SJSA1 (cell line): ENCODE measurements around the gene RAB22A. TPM values are rescaled to one million over a fixed set of nuclear protein-coding genes. Genes with fewer than 3 reads are reported as not detected.

ENCODE experiments used
- DNase-seq, 2 experiments: peaks; one replicate each; pipeline ENCODE4 v3.0.0-alpha.2; 2015 to 2020; ENCODE audit warnings: low spot score in 2 of 2, low read depth in 1 of 2
- H3K27ac ChIP-seq: fragments of 250-450 bp; sonication (Bioruptor Pico); 2 replicates; pipeline ENCODE4 v1.5.1; 2020; ENCODE audit warnings: mild to moderate bottlenecking, moderate library complexity
- H3K27me3 ChIP-seq: fragments of 250-450 bp; sonication (Bioruptor Pico); replicated peaks from 2 replicates; pipeline ENCODE4 v1.5.1; 2020; ENCODE audit warnings: mild to moderate bottlenecking, moderate library complexity
- H3K36me3 ChIP-seq: fragments of 250-450 bp; sonication (Bioruptor Pico); 2 replicates; pipeline ENCODE4 v1.5.1; 2020; ENCODE audit warnings: mild to moderate bottlenecking
- H3K4me1 ChIP-seq: fragments of 250-450 bp; sonication (Bioruptor Pico); replicated peaks from 2 replicates; pipeline ENCODE4 v1.6.1; 2021; ENCODE audit warnings: mild to moderate bottlenecking
- H3K4me3 ChIP-seq: fragments of 250-450 bp; sonication (Bioruptor Pico); 2 replicates; pipeline ENCODE4 v1.5.1; 2020; ENCODE audit warnings: mild to moderate bottlenecking
- H3K9me3 ChIP-seq: fragments of 250-450 bp; sonication (Bioruptor Pico); replicated peaks from 2 replicates; pipeline ENCODE4 v1.5.1; 2020; ENCODE audit warnings: mild to moderate bottlenecking
- total RNA-seq: library from RNA; depleted of rRNA; stranded (reverse); fragments of >200 nt; shearing (Covaris generic); gene quantifications from 2 replicates; pipeline ENCODE4 v1.2.3, GENCODE V29; 2014; rRNA removed

RAB22A gene
- 19.1 and 23.7 TPM in 2 replicates for total RNA-seq

- Histone ChIP-seq H3K27ac (peak within 1 kb of the TSS; percentile 91), H3K27me3 (no peaks in the 10 kb centered on the region), H3K9me3 (no peaks in the 10 kb centered on the region; the same call in 1 of the 2 replicates), H3K4me3 (peak within 1 kb of the TSS; percentile 97), H3K4me1 (peaks cover 35% of the 10 kb centered on the region), H3K36me3 (peaks cover 39% of the 10 kb centered on the region)
- DNase-seq: peak; percentile 41 to 70
Observed at GRCh38 chr20:58309591-58310290, at the start of gene RAB22A. RAB22A (plus strand) TSS chr20:58309715; CDS start chr20:58309977, 262 bp downstream.

GRCh38 chr20:58260006-58260405 is 49.5 kb upstream of the RAB22A start:
- H3K4me1 ChIP-seq: no peaks in the 10 kb centered on the region
- no peaks in the 10 kb centered on the region for H3K36me3 ChIP-seq
- no peak for DNase-seq
- no peaks in the 10 kb centered on the region for H3K27me3 ChIP-seq
- H3K9me3 ChIP-seq: no peaks in the 10 kb centered on the region
- H3K4me3 ChIP-seq: no peak overlapping the region
- H3K27ac ChIP-seq: no peak overlapping the region

- Histone ChIP-seq H3K27me3 (no peaks in the 10 kb centered on the region), H3K27ac (no peak overlapping the region), H3K9me3 (no peaks in the 10 kb centered on the region), H3K4me1 (no peaks in the 10 kb centered on the region), H3K4me3 (no peak overlapping the region), H3K36me3 (no peaks in the 10 kb centered on the region)
- no peak for DNase-seq
Observed at GRCh38 chr20:58261660-58262059, 47.9 kb upstream of the RAB22A start.

- no peak for DNase-seq
- no peak overlapping the region for H3K4me3 ChIP-seq
Observed at GRCh38 chr20:58264271-58264670, 45.2 kb upstream of the RAB22A start.

GRCh38 chr20:58267389-58268215 is 41.9 kb upstream of the RAB22A start:
- no peak overlapping the region for H3K27ac ChIP-seq
- no peak overlapping the region for H3K4me3 ChIP-seq
- no peaks in the 10 kb centered on the region for H3K4me1 ChIP-seq
- no peaks in the 10 kb centered on the region for H3K27me3 ChIP-seq
- DNase-seq: no peak
- H3K9me3 ChIP-seq: no peaks in the 10 kb centered on the region
- H3K36me3 ChIP-seq: no peaks in the 10 kb centered on the region

More at GRCh38 chr20:58264271-58264670, 45.2 kb upstream of the RAB22A start:
- Histone ChIP-seq H3K36me3 (no peaks in the 10 kb centered on the region), H3K27me3 (no peaks in the 10 kb centered on the region), H3K9me3 (no peaks in the 10 kb centered on the region), H3K4me1 (no peaks in the 10 kb centered on the region), H3K27ac (no peak overlapping the region)

GRCh38 chr20:58268421-58268821 is 41.1 kb upstream of the RAB22A start:
- H3K27ac ChIP-seq: no peak overlapping the region
- no peaks in the 10 kb centered on the region for H3K27me3 ChIP-seq
- no peaks in the 10 kb centered on the region for H3K36me3 ChIP-seq
- no peaks in the 10 kb centered on the region for H3K4me1 ChIP-seq
- DNase-seq: no peak
- H3K9me3 ChIP-seq: no peaks in the 10 kb centered on the region
- no peak overlapping the region for H3K4me3 ChIP-seq

- Histone ChIP-seq H3K36me3 (no peaks in the 10 kb centered on the region), H3K4me1 (no peaks in the 10 kb centered on the region), H3K27me3 (no peaks in the 10 kb centered on the region), H3K4me3 (no peak overlapping the region), H3K27ac (no peak overlapping the region), H3K9me3 (no peaks in the 10 kb centered on the region)
- no peak for DNase-seq
Observed at GRCh38 chr20:58268936-58269619, 40.4 kb upstream of the RAB22A start.

GRCh38 chr20:58271606-58272351 is 37.7 kb upstream of the RAB22A start:
- Histone ChIP-seq H3K4me1 (no peaks in the 10 kb centered on the region), H3K27me3 (no peaks in the 10 kb centered on the region; the same call in 1 of the 2 replicates), H3K4me3 (no peak overlapping the region), H3K27ac (no peak overlapping the region), H3K36me3 (no peaks in the 10 kb centered on the region), H3K9me3 (no peaks in the 10 kb centered on the region)
- no peak for DNase-seq

- no peak for DNase-seq
Observed at GRCh38 chr20:58274384-58274783, 35.1 kb upstream of the RAB22A start.

GRCh38 chr20:58277107-58277506 is 32.4 kb upstream of the RAB22A start:
- no peaks in the 10 kb centered on the region for H3K4me1 ChIP-seq
- no peaks in the 10 kb centered on the region; the same call in 1 of the 2 replicates for H3K27me3 ChIP-seq
- H3K9me3 ChIP-seq: no peaks in the 10 kb centered on the region
- no peaks in the 10 kb centered on the region for H3K36me3 ChIP-seq
- H3K4me3 ChIP-seq: no peak overlapping the region
- H3K27ac ChIP-seq: no peak overlapping the region
- no peak for DNase-seq

More at GRCh38 chr20:58274384-58274783, 35.1 kb upstream of the RAB22A start:
- Histone ChIP-seq H3K36me3 (no peaks in the 10 kb centered on the region), H3K9me3 (no peaks in the 10 kb centered on the region), H3K27ac (no peak overlapping the region), H3K4me1 (no peaks in the 10 kb centered on the region), H3K4me3 (no peak overlapping the region), H3K27me3 (no peaks in the 10 kb centered on the region; the same call in 1 of the 2 replicates)

- no peaks in the 10 kb centered on the region; the same call in 1 of the 2 replicates for H3K27me3 ChIP-seq
- H3K4me3 ChIP-seq: no peak overlapping the region
- DNase-seq: no peak
- H3K9me3 ChIP-seq: no peaks in the 10 kb centered on the region
- H3K27ac ChIP-seq: no peak overlapping the region
- no peaks in the 10 kb centered on the region for H3K36me3 ChIP-seq
- no peaks in the 10 kb centered on the region for H3K4me1 ChIP-seq
Observed at GRCh38 chr20:58277578-58278472, 31.7 kb upstream of the RAB22A start.

GRCh38 chr20:58286729-58287128 is 22.8 kb upstream of the RAB22A start:
- no peak overlapping the region for H3K27ac ChIP-seq
- no peaks in the 10 kb centered on the region for H3K9me3 ChIP-seq

More at GRCh38 chr20:58286729-58287128, 22.8 kb upstream of the RAB22A start:
- H3K4me1 ChIP-seq: no peaks in the 10 kb centered on the region
- no peak overlapping the region for H3K4me3 ChIP-seq
- no peak for DNase-seq
- no peaks in the 10 kb centered on the region for H3K36me3 ChIP-seq
- H3K27me3 ChIP-seq: no peaks in the 10 kb centered on the region
